Duodenal mucosa (tissue), 2 donors: ENCODE data around the gene TMEM44.
"Not testable (repeated sequence)": the region's sequence is repeated elsewhere in the genome, so short reads cannot be mapped to it uniquely, and the experiment has no call there.

Source experiments
- H3K27ac ChIP-seq: one replicate; pipeline ENCODE4 v1.7.0; 2013; ENCODE audit warnings: low read depth, low read length
- H3K27me3 ChIP-seq, 2 donors: one replicate each; pipeline ENCODE4 v1.7.0; 2013; ENCODE audit warnings: low read length in 2 of 2, control low read depth in 1 of 2; ENCODE audit not compliant: insufficient read depth in 2 of 2, control insufficient read depth in 1 of 2
- H3K36me3 ChIP-seq, 2 donors: one replicate each; pipeline ENCODE4 v1.7.0; 2013; ENCODE audit warnings: low read length in 2 of 2, control low read depth in 1 of 2; ENCODE audit not compliant: insufficient read depth in 2 of 2, control insufficient read depth in 1 of 2
- H3K4me1 ChIP-seq, 2 donors: one replicate each; pipeline ENCODE4 v1.7.0; 2013; ENCODE audit warnings: low read length in 2 of 2, control low read depth in 1 of 2; ENCODE audit not compliant: insufficient read depth in 2 of 2, control insufficient read depth in 1 of 2
- H3K4me3 ChIP-seq, 2 donors: one replicate each; pipeline ENCODE4 v1.7.0; 2013; ENCODE audit warnings: low read length in 2 of 2, low read depth in 1 of 2
- H3K9ac ChIP-seq, 2 donors: one replicate each; pipeline ENCODE4 v1.7.0; 2013; ENCODE audit warnings: low read length in 2 of 2, low read depth in 1 of 2
- H3K9me3 ChIP-seq, 2 donors: one replicate each; pipeline ENCODE4 v1.7.0; 2013; ENCODE audit warnings: low read length in 2 of 2, control low read depth in 1 of 2; ENCODE audit not compliant: control insufficient read depth in 1 of 2

The TMEM44 gene

DNA sequence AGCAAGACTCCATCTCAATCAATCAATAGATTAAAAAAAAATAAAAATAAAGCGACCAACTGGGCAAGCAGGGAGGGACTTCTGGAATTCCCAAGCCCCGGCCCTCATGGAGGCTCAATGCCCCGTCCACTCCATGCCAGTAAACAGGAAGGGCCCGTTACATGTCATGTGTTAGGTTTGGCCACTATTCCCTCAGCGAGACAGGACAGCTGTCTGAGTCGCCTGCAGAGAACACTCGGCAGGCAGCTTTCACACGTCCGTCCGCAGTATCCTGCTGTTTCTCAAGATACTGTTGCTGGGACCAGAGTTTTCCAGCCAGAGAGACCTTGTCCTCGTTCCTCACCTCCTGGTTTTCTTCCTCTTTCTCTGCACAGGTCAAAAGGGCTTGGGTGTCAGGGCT, 18.0 kb downstream of the TMEM44 start:
- Histone ChIP-seq H3K27me3 (no peaks in the 10 kb centered on the region), H3K36me3 (peaks cover 0 to 6% of the 10 kb centered on the region in 2 donors), H3K4me1 (no peaks in the 10 kb centered on the region), H3K9ac (no peak overlapping the region), H3K9me3 (no peaks in the 10 kb centered on the region), H3K4me3 (no peak overlapping the region), H3K27ac (no peak overlapping the region)

DNA sequence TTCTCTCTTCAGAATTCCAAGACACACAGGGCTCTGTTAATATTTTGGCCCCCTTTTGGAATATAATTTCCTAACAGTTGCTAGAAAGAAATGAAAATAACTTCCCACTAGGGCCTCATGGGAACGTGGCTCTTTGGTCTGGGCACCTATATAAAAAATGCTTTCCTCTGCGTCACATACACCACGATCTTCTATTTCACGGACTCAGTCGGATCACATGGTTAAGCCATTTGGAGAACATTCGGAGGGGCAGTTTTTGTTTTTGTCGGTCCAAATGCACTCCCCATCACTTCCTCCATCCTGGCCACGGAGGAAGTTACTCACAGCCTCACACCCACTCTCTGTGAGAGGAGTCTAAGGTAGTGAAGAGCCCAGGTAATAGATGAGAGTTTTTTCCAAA, 21.0 kb downstream of the TMEM44 start:
- Histone ChIP-seq H3K27ac (no peak overlapping the region), H3K9ac (no peak overlapping the region), H3K36me3 (peaks cover 0 to 6% of the 10 kb centered on the region in 2 donors), H3K4me1 (no peaks in the 10 kb centered on the region), H3K9me3 (no peaks in the 10 kb centered on the region), H3K27me3 (no peaks in the 10 kb centered on the region), H3K4me3 (no peak overlapping the region)

DNA sequence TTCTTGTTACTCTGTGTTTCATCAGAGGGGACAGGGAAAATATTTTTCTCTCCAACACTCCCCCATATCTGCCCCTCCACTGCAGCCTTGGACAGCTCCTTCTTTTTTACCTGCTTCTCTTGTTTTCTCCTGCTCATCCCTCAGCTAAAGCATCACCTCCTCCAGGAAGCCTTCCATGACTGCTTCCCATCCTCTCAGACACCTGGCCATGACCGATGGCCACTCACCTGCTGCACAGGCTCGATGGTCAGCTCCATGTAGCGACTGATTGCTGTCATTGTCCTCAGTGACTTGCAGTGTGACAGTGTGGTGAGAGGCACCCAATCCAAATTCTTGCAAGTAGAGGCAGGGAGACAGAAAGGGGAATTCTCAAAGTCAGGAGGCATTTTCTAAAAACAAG, 22.5 kb downstream of the TMEM44 start:
- Histone ChIP-seq H3K27ac (no peak overlapping the region), H3K9ac (no peak overlapping the region), H3K9me3 (no peaks in the 10 kb centered on the region), H3K36me3 (peaks cover 0 to 6% of the 10 kb centered on the region in 2 donors), H3K4me3 (no peak overlapping the region), H3K27me3 (no peaks in the 10 kb centered on the region), H3K4me1 (no peaks in the 10 kb centered on the region)

DNA sequence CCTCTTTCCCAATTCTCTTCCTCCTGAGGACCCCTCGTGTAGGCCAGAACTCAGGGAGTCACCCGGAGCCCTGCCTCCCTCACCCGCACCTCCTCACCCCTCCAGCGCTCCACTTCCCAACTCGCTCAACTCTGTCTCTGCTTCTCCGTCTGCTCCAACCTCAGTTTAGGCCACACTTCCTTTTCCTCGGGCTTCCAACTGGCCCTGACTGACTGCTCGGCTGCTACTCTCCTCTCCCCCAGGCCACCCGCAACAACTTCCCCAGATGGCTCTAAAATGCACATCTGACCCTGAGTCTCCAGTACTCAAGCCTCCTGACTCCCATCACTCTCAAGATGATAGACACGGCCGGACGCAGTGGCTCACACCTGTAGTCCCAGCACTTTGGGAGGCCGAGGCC, 23.6 kb downstream of the TMEM44 start:
- H3K9me3 ChIP-seq: no peaks in the 10 kb centered on the region
- H3K27me3 ChIP-seq: no peaks in the 10 kb centered on the region
- no peaks in the 10 kb centered on the region for H3K4me1 ChIP-seq
- H3K36me3 ChIP-seq: no peaks in the 10 kb centered on the region
- H3K4me3 ChIP-seq: no peak overlapping the region
- no peak overlapping the region for H3K9ac ChIP-seq
- H3K27ac ChIP-seq: no peak overlapping the region

DNA sequence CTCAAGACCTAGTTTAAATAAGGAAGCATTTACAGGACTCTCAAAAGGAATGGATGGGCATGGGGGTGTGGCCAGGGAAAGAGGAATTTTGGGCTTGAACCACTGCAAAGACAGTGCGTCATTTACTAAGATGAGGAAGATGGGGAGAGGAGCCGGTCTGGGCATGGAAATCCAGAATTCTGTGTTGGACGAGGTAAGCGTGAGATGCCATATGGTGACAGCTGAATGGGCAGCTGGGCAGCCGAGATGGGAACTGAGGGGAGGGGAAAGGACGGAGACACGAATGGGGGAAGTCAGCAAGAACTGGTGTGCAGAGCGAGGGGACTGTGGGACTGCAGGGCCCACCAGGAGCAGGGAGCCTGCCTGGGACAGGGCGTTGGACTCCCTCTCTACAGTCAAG, 24.2 kb downstream of the TMEM44 start:
- Histone ChIP-seq H3K27me3 (no peaks in the 10 kb centered on the region), H3K4me1 (no peaks in the 10 kb centered on the region), H3K9ac (no peak overlapping the region), H3K36me3 (no peaks in the 10 kb centered on the region), H3K27ac (no peak overlapping the region), H3K9me3 (no peaks in the 10 kb centered on the region), H3K4me3 (no peak overlapping the region)

DNA sequence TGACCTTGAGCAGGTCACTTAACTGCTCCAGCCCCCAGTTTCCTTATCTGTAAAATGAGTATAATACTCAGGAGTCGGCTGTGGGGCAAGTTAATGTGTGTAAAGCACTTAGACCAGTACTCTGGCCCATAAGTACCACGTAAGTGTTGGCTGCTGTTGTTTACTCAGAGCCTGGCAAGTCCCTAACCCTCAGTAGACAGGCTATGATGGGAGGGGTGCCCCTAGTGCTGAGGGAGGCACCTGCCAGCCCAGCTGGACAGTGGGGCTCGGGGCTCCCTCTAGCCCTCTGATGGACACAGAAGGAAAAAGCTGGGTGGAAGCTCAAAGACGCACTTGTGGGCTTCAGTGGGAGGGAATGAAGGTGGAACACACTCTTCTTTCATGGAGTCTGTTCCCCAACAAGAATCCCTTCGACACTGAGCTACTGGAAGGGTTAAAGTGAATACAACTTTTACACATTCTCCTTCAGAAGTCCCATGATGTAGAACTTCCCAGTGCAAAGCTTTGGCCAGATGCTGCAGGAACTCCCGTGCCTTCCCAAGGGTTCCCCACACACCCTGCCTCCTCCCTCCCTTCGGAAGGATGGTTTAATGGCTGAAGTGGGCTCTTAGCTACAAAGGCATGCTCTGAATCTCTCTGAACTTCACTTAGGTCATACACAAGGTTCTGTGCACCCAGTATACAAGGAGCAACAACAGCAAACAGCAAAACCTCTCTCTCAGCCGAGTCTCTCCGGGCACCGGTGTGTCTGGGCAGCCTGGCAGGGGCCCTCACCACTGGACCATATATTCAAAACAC, 25.4 kb downstream of the TMEM44 start:
- H3K36me3 ChIP-seq: no peaks in the 10 kb centered on the region
- no peaks in the 10 kb centered on the region for H3K4me1 ChIP-seq
- no peak overlapping the region for H3K4me3 ChIP-seq
- H3K27ac ChIP-seq: no peak overlapping the region
- H3K9ac ChIP-seq: no peak overlapping the region
- no peaks in the 10 kb centered on the region for H3K27me3 ChIP-seq
- no peaks in the 10 kb centered on the region for H3K9me3 ChIP-seq

DNA sequence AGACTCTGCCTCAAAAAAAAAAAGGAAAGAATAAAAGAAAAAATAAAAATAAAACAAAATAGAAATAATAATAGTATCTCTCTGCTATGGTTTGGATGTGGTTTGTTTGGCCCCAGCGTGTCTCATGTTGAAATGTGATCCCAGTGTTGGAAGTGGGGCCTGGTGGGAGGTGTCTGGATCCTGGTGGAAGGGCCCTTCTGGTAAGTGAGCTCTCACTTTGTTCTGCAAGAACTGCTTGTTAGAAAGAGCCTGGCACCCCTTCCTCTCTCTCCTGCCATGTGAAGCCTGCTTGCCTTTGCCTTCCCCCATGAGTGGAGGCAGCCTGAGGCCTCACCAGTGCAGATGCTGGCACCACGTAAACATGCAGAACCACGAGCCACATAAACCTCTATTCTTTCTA, 26.3 kb downstream of the TMEM44 start:
- H3K4me1 ChIP-seq: no peaks in the 10 kb centered on the region
- no peaks in the 10 kb centered on the region for H3K36me3 ChIP-seq
- no peaks in the 10 kb centered on the region for H3K9me3 ChIP-seq
- H3K27me3 ChIP-seq: no peaks in the 10 kb centered on the region
- H3K4me3 ChIP-seq: no peak overlapping the region
- no peak overlapping the region for H3K27ac ChIP-seq
- no peak overlapping the region for H3K9ac ChIP-seq

DNA sequence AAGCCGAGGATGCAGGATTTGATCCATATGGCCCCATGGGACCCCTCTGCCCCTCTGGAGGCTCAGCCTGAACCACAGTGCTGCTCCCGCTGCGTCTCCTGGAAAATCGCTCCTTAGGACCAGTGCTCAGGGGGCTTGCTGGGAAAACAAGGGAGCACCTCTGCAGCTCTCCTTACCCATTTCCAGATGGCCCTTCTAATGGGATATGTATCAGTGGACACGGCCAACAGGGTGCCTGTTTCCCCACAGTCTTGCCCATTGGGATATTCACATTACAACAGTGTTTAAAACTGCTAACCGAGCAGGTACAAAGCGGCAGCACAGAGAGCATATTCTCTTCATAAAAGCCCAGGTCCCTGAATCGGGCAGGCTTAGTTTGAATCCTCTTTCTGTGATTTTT, 27.1 kb downstream of the TMEM44 start:
- Histone ChIP-seq H3K9me3 (no peaks in the 10 kb centered on the region), H3K4me1 (no peaks in the 10 kb centered on the region), H3K27me3 (no peaks in the 10 kb centered on the region), H3K4me3 (no peak overlapping the region), H3K9ac (no peak overlapping the region), H3K36me3 (no peaks in the 10 kb centered on the region), H3K27ac (no peak overlapping the region)

DNA sequence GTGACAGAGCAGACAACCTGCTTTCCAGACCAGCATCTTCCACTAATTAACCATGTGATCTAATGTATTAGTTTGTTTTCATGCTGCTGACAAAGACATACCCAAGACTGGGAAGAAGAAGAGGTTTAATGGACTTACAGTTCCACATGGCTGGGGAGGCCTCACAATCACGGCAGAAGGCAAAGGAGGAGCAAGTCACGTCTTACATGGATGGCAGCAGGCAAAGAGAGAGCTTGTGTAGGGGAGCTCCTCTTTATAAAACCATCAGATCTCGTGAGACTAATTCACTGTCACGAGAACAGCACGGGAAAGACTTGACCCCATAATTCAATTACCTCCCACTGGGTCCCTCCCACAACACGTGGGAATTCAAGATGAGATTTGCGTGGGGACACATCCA, 27.9 kb downstream of the TMEM44 start:
- H3K9me3 ChIP-seq, H3K36me3 ChIP-seq, H3K4me1 ChIP-seq, H3K9ac ChIP-seq, H3K27me3 ChIP-seq, H3K4me3 ChIP-seq, H3K27ac ChIP-seq: not testable (repeated sequence)

DNA sequence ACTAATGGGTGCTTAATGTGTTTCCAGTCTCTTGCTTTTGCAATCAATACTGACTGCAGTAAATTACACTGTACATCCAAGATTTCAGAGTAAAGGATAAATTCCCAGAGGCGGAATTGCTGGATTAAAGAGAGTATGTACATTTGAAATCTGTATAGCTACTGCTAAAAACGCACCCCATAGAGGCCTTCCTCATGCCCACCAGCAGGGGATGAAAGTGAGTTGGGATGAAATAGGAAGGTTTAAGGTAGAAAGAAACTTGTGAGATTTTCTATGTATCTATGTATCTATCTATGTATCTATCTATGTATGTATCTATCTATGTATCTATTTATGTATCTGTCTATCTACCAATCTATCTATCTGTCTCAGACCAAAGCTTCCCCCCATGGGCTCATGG, 28.4 kb downstream of the TMEM44 start:
- no peaks in the 10 kb centered on the region for H3K9me3 ChIP-seq
- H3K4me1 ChIP-seq: no peaks in the 10 kb centered on the region
- H3K27me3 ChIP-seq: no peaks in the 10 kb centered on the region
- H3K9ac ChIP-seq: no peak overlapping the region
- no peak overlapping the region for H3K4me3 ChIP-seq
- H3K27ac ChIP-seq: no peak overlapping the region
- no peaks in the 10 kb centered on the region for H3K36me3 ChIP-seq

DNA sequence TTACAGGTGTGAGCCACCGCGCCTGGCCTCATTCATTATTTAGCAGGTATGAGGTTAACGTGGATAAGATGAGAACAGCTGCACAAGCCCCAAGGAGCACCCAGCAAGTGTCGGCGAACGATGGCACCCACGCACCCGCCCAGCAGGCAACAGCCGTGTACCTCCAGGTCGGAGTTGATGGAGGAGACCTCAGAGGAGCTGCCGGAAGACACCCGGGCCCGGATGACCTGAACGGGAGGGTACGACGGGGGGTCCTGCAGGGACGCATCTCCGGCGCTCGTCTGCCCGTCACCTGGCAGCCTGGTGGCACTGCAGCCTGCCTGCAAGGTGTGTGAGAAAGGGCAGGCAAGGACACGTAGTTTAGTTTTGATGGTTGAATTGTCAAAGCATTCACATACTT, 29.1 kb downstream of the TMEM44 start:
- Histone ChIP-seq H3K4me1 (no peaks in the 10 kb centered on the region), H3K27ac (no peak overlapping the region), H3K36me3 (no peaks in the 10 kb centered on the region), H3K27me3 (no peaks in the 10 kb centered on the region), H3K9ac (no peak overlapping the region), H3K4me3 (no peak overlapping the region), H3K9me3 (no peaks in the 10 kb centered on the region)
